HPDE6-E6E7 (cell line): ENCODE data around the gene TOMM7.
A peak's percentile ranks its signal among the peaks of the same experiment; 100 is the strongest.
"Not testable (repeated sequence)": the region's sequence is repeated elsewhere in the genome, so short reads cannot be mapped to it uniquely, and the experiment has no call there.

Experiments
- DNase-seq: peaks from one replicate; pipeline ENCODE4 v3.0.0; 2011; ENCODE audit warnings: missing footprints; ENCODE audit errors: extremely low spot score

TOMM7 gene

GRCh38 chr7:22821702-22822485 is 755 bp downstream of the TOMM7 start:
- no peak for DNase-seq

- DNase-seq = no peak
Measured at GRCh38 chr7:22819476-22819875, 3.2 kb downstream of the TOMM7 start.

- peak; percentile 17 for DNase-seq
Measured at GRCh38 chr7:22814261-22815208, 8.1 kb downstream of the TOMM7 start.

GRCh38 chr7:22812353-22812752 is 10.3 kb downstream of the TOMM7 start:
- DNase-seq = no peak

GRCh38 chr7:22811746-22812280 is 10.8 kb downstream of the TOMM7 start:
- DNase-seq = no peak

- DNase-seq = no peak
Measured at GRCh38 chr7:22810843-22811242, 11.8 kb downstream of the TOMM7 start.

GRCh38 chr7:22809902-22810642 is 12.6 kb downstream of the TOMM7 start:
- no peak for DNase-seq

GRCh38 chr7:22808140-22808539 is 14.5 kb downstream of the TOMM7 start:
- no peak for DNase-seq

GRCh38 chr7:22806752-22807151 is 15.9 kb downstream of the TOMM7 start:
- DNase-seq = no peak

- DNase-seq = no peak
Measured at GRCh38 chr7:22805227-22805626, 17.4 kb downstream of the TOMM7 start.

GRCh38 chr7:22802831-22803230 is 19.8 kb downstream of the TOMM7 start:
- DNase-seq = not testable (repeated sequence)

GRCh38 chr7:22802426-22802825 is 20.2 kb downstream of the TOMM7 start:
- no peak for DNase-seq

GRCh38 chr7:22801912-22802311 is 20.7 kb downstream of the TOMM7 start:
- no peak for DNase-seq

- DNase-seq = no peak
Measured at GRCh38 chr7:22799633-22800032, 23.0 kb downstream of the TOMM7 start.

GRCh38 chr7:22793593-22794462 is 28.8 kb downstream of the TOMM7 start:
- no peak for DNase-seq

GRCh38 chr7:22791204-22792158 is 31.2 kb downstream of the TOMM7 start:
- DNase-seq = no peak

GRCh38 chr7:22790640-22791039 is 32.0 kb downstream of the TOMM7 start:
- DNase-seq = not testable (repeated sequence)

GRCh38 chr7:22787951-22788350 is 34.7 kb downstream of the TOMM7 start:
- DNase-seq = no peak

- no peak for DNase-seq
Measured at GRCh38 chr7:22786290-22786932, 36.2 kb downstream of the TOMM7 start.
